KMS-11 (cell line): ENCODE measurements around the gene RPL13A.

Source experiments
- H2AFZ ChIP-seq: fragments of 200-600 bp; sonication (generic); 2 replicates; pipeline ENCODE4 v1.6.1; 2016; ENCODE audit warnings: antibody characterized with exemption, mixed run types, low read depth
- H3K27ac ChIP-seq: fragments of 200-600 bp; sonication (generic); 2 replicates; pipeline ENCODE4 v1.6.1; 2016; ENCODE audit warnings: mild to moderate bottlenecking, mixed run types
- H3K27me3 ChIP-seq: fragments of 200-600 bp; sonication (generic); 2 replicates; pipeline ENCODE4 v1.6.1; 2017; ENCODE audit warnings: mild to moderate bottlenecking, low read depth, mixed run types, moderate library complexity; ENCODE audit not compliant: insufficient read depth
- H3K36me3 ChIP-seq: fragments of 200-600 bp; sonication (generic); 2 replicates; pipeline ENCODE4 v1.6.1; 2017; ENCODE audit warnings: mild to moderate bottlenecking, mixed run types; ENCODE audit not compliant: insufficient read depth
- H3K4me1 ChIP-seq: fragments of 200-600 bp; sonication (generic); 2 replicates; pipeline ENCODE4 v1.6.1; 2016; ENCODE audit warnings: mild to moderate bottlenecking, low read depth, mixed run types; ENCODE audit not compliant: poor library complexity, severe bottlenecking
- H3K4me2 ChIP-seq: fragments of 200-600 bp; sonication (generic); 2 replicates; pipeline ENCODE4 v1.7.0; 2016; ENCODE audit warnings: mild to moderate bottlenecking, mixed run types
- H3K4me3 ChIP-seq: fragments of 200-600 bp; sonication (generic); IDR thresholded peaks from 2 replicates; pipeline ENCODE4 v1.6.1; 2017; ENCODE audit warnings: low read depth, low read length, mixed read lengths; ENCODE audit not compliant: insufficient read depth
- H3K79me2 ChIP-seq: fragments of 200-600 bp; sonication (generic); 2 replicates; pipeline ENCODE4 v1.6.1; 2016; ENCODE audit warnings: low read depth, mixed run types; ENCODE audit not compliant: insufficient read depth
- H3K9ac ChIP-seq: fragments of 200-600 bp; sonication (generic); 2 replicates; pipeline ENCODE4 v1.6.1; 2016; ENCODE audit warnings: mild to moderate bottlenecking, mixed run types
- H4K20me1 ChIP-seq: fragments of 200-600 bp; sonication (generic); 2 replicates; pipeline ENCODE4 v1.6.1; 2016; ENCODE audit warnings: mild to moderate bottlenecking, mixed run types; ENCODE audit not compliant: insufficient read depth
- CTCF ChIP-seq: fragments of 200-600 bp; sonication (generic); conservative IDR thresholded peaks from 2 replicates; pipeline ENCODE4 v1.6.1; 2017; ENCODE audit warnings: low read depth, mild to moderate bottlenecking, antibody characterized with exemption, low read length, moderate library complexity, mixed read lengths

Gene RPL13A

GRCh38 chr19:49441210-49441959, 46.0 kb upstream of the RPL13A start, which contains the start of gene SLC17A7:
SLC17A7 (minus strand) TSS chr19:49441527; CDS start chr19:49441379, 148 bp downstream.
- no peak within 1 kb of the TSS for H3K27ac ChIP-seq
- peak within 1 kb of the TSS; percentile 84; the same call in 1 of the 2 replicates for H2AFZ ChIP-seq
- H3K27me3 ChIP-seq, result peaks cover 61% of the 10 kb centered on the region
- no peaks in the 10 kb centered on the region for H4K20me1 ChIP-seq
- no peak within 1 kb of the TSS for H3K4me3 ChIP-seq
- peak within 1 kb of the TSS; percentile 89 for H3K4me2 ChIP-seq
- no peak for TF ChIP-seq CTCF
- no peaks in the 10 kb centered on the region for H3K36me3 ChIP-seq
- peaks cover 16% of the 10 kb centered on the region for H3K4me1 ChIP-seq
- H3K79me2 ChIP-seq, result no peaks in the 10 kb centered on the region
- no peak within 1 kb of the TSS for H3K9ac ChIP-seq

GRCh38 chr19:49441960-49442350, 45.5 kb upstream of the RPL13A start:
- H3K27me3 ChIP-seq, result peaks cover 55% of the 10 kb centered on the region
- peak overlapping the region; percentile 89; the same call in 1 of the 2 replicates for H3K4me2 ChIP-seq
- no peak overlapping the region for H3K9ac ChIP-seq
- no peak overlapping the region for H3K27ac ChIP-seq
- H3K79me2 ChIP-seq, result no peaks in the 10 kb centered on the region
- no peak overlapping the region for H3K4me3 ChIP-seq
- peaks cover 16% of the 10 kb centered on the region for H3K4me1 ChIP-seq
- no peak for TF ChIP-seq CTCF
- no peaks in the 10 kb centered on the region for H3K36me3 ChIP-seq
- peak overlapping the region; percentile 84; the same call in 1 of the 2 replicates for H2AFZ ChIP-seq
- no peaks in the 10 kb centered on the region for H4K20me1 ChIP-seq

GRCh38 chr19:49442354-49442753, 45.1 kb upstream of the RPL13A start:
- Histone ChIP-seq H3K36me3 (no peaks in the 10 kb centered on the region), H3K79me2 (no peaks in the 10 kb centered on the region), H2AFZ (peak overlapping the region; percentile 84; the same call in 1 of the 2 replicates), H3K27ac (no peak overlapping the region), H4K20me1 (no peaks in the 10 kb centered on the region), H3K4me2 (peak overlapping the region; percentile 89), H3K4me3 (no peak overlapping the region), H3K27me3 (peaks cover 51% of the 10 kb centered on the region), H3K4me1 (peaks cover 16% of the 10 kb centered on the region), H3K9ac (no peak overlapping the region)
- TF ChIP-seq CTCF, result no peak

GRCh38 chr19:49442771-49443365, 44.5 kb upstream of the RPL13A start:
- H3K4me3 ChIP-seq, result no peak overlapping the region
- peak overlapping the region; percentile 45; the same call in 1 of the 2 replicates for H3K27ac ChIP-seq
- no peak for TF ChIP-seq CTCF
- H3K27me3 ChIP-seq, result peaks cover 46% of the 10 kb centered on the region
- peak overlapping the region; percentile 46 for H3K9ac ChIP-seq
- peak overlapping the region; percentile 84 for H2AFZ ChIP-seq
- no peaks in the 10 kb centered on the region for H4K20me1 ChIP-seq
- no peaks in the 10 kb centered on the region for H3K79me2 ChIP-seq
- peak overlapping the region; percentile 89 for H3K4me2 ChIP-seq
- peaks cover 16% of the 10 kb centered on the region for H3K4me1 ChIP-seq
- H3K36me3 ChIP-seq, result no peaks in the 10 kb centered on the region
